ENCODE results near the gene SPI1.
A peak's percentile ranks its signal among the peaks of the same experiment; 100 is the strongest.

The SPI1 gene

GRCh38 chr11:47400768-47401279 is 22.5 kb upstream of the SPI1 start:
- peak overlapping the region; percentile 70 for H3K9ac ChIP-seq (ENCODE audit: low read length)
- no peak for DNase-seq (ENCODE audit: low read depth)
- no peaks in the 10 kb centered on the region for H3K27me3 ChIP-seq (replicated peaks; ENCODE audit: control insufficient read depth, insufficient read depth, low read length)
- H3K4me3 ChIP-seq (ENCODE audit: low read length) = no peak overlapping the region
- peaks cover 12% of the 10 kb centered on the region for H3K4me1 ChIP-seq (ENCODE audit: control insufficient read depth, insufficient read depth, low read length)
- no peaks in the 10 kb centered on the region for H3K36me3 ChIP-seq (ENCODE audit: control insufficient read depth, insufficient read depth, low read length, severe bottlenecking)
- no peaks in the 10 kb centered on the region for H3K9me3 ChIP-seq (ENCODE audit: control insufficient read depth, low read length)

DNA sequence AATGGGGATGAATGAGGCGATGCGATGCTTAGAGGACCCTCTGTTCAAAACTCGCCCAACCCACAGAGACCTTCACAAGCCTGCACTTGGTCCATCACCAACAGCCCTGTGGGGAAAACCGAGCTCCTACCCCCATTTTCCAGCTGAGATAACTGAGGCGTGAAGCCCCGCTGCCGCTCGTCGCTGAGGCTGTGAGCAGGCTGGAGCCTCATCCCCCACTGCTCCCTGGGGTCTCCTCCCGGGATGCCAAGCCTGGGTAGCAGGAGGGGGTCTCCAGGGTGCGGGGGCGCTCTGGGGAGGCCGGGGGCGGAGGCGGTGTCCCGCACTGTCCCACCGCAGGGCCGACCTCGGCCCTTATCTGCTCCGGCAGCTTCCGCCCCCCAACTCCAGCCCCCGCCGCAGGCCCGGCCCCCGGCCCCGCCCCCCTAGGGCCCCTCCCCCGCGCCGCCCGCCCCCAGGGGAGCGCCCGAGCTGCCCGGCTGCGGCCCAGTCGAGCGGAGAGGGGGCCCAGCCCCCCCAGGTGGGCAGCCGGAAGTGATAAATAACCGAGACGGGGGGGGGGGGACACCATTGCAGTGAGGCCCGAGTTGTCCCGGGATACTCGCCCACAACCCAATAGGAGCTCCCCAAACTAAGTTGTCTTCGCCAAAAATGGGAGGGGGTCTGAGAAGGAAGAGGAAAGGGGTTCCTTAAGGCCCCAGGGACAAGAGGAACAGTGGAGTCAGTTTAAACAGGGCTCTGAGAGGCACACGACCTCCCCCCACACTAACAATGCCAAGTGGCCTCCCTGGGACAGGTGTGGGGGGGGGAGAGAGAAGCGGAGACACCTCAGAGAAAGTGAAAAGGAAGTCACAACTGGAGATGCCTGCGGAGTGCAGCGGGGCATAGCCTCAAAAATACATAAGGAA is 21.8 kb upstream of the SPI1 start:
- Histone ChIP-seq H3K36me3 (ENCODE audit: control insufficient read depth, insufficient read depth, low read length, severe bottlenecking) (no peaks in the 10 kb centered on the region), H3K4me3 (ENCODE audit: low read length) (peak overlapping the region; percentile 61), H3K9ac (ENCODE audit: low read length) (peak overlapping the region; percentile 70), H3K27me3 (replicated peaks; ENCODE audit: control insufficient read depth, insufficient read depth, low read length) (no peaks in the 10 kb centered on the region), H3K4me1 (ENCODE audit: control insufficient read depth, insufficient read depth, low read length) (peaks cover 12% of the 10 kb centered on the region), H3K9me3 (ENCODE audit: control insufficient read depth, low read length) (no peaks in the 10 kb centered on the region)
- no peak for DNase-seq (ENCODE audit: low read depth)

DNA sequence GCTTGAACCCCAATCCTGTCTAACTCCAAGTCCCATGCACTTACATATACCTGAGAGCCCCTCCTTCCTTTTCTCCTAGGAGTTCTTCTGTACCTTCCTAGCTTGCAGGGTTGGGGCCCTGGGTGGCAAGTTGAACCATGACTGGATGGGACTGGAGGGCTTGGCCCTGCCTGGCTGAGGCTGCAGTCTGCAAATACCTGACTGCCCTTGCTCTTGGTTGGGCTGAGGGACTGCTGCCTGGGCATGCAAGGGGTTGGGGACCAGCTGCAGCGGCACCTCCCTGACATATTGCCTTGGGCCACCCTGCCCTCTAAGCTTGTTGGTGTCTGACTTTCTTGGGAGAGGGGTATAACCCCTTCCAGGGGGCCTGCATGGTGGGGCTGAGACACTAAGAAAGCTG is 20.2 kb upstream of the SPI1 start:
- Histone ChIP-seq H3K27me3 (replicated peaks; ENCODE audit: control insufficient read depth, insufficient read depth, low read length) (no peaks in the 10 kb centered on the region), H3K9me3 (ENCODE audit: control insufficient read depth, low read length) (no peaks in the 10 kb centered on the region), H3K4me3 (ENCODE audit: low read length) (no peak overlapping the region), H3K9ac (ENCODE audit: low read length) (no peak overlapping the region), H3K36me3 (ENCODE audit: control insufficient read depth, insufficient read depth, low read length, severe bottlenecking) (no peaks in the 10 kb centered on the region), H3K4me1 (ENCODE audit: control insufficient read depth, insufficient read depth, low read length) (peaks cover 13% of the 10 kb centered on the region)
- no peak for DNase-seq (ENCODE audit: low read depth)

- no peak for DNase-seq (ENCODE audit: low read depth)
- Histone ChIP-seq H3K36me3 (ENCODE audit: control insufficient read depth, insufficient read depth, low read length, severe bottlenecking) (no peaks in the 10 kb centered on the region), H3K27me3 (replicated peaks; ENCODE audit: control insufficient read depth, insufficient read depth, low read length) (no peaks in the 10 kb centered on the region)
Measured at GRCh38 chr11:47398011-47398410, 19.7 kb upstream of the SPI1 start.

GRCh38 chr11:47396049-47396320 is 17.6 kb upstream of the SPI1 start:
- H3K9ac ChIP-seq (ENCODE audit: low read length) = no peak overlapping the region
- peaks cover 14% of the 10 kb centered on the region for H3K4me1 ChIP-seq (ENCODE audit: control insufficient read depth, insufficient read depth, low read length)
- H3K4me3 ChIP-seq (ENCODE audit: low read length) = no peak overlapping the region
- no peak for DNase-seq (ENCODE audit: low read depth)
- H3K9me3 ChIP-seq (ENCODE audit: control insufficient read depth, low read length) = no peaks in the 10 kb centered on the region
- no peaks in the 10 kb centered on the region for H3K36me3 ChIP-seq (ENCODE audit: control insufficient read depth, insufficient read depth, low read length, severe bottlenecking)
- H3K27me3 ChIP-seq (replicated peaks; ENCODE audit: control insufficient read depth, insufficient read depth, low read length) = no peaks in the 10 kb centered on the region

More at GRCh38 chr11:47398011-47398410, 19.7 kb upstream of the SPI1 start:
- no peak overlapping the region for H3K4me3 ChIP-seq (ENCODE audit: low read length)
- no peak overlapping the region for H3K9ac ChIP-seq (ENCODE audit: low read length)
- H3K4me1 ChIP-seq (ENCODE audit: control insufficient read depth, insufficient read depth, low read length) = peaks cover 16% of the 10 kb centered on the region
- H3K9me3 ChIP-seq (ENCODE audit: control insufficient read depth, low read length) = no peaks in the 10 kb centered on the region

DNA sequence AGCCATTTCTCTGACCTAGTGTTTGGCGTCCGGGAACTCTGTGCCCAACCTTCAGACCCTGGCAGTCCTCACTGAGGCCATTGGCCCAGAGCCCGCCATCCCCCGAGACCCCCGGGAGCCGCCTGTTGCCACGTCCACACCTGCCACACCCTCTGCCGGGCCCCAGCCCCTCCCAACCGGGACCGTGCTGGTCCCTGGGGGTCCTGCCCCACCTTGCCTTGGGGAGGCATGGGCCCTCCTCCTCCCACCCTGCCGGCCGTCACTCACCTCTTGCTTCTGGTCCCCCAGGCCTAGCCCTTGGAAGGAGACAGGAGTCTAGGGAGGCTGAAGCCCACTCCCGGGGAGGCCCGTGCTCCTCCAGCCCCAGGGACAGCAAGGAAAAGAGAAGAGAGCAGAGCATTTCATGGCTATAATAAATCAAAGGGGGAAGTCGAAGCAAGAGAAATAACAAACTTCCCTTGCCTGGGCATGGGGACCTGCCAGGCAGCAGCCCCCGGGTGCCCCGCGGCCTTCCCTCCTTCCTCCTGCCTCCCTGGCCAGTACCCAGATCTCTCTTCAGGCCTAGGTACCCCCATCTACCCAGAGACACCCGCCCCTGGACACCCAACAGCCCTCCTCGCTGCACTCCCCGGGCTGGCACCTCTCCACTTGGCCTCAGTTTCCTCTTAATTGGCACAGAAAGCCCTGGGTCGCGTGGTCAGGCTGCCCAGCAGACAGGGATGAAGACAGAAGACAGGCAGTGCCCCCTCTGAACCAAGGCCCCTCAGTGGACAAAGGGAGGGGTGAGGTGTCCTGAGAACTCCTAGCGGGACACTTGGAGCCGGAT is 17.1 kb upstream of the SPI1 start:
- no peak overlapping the region for H3K4me3 ChIP-seq (ENCODE audit: low read length)
- H3K9me3 ChIP-seq (ENCODE audit: control insufficient read depth, low read length) = no peaks in the 10 kb centered on the region
- no peaks in the 10 kb centered on the region for H3K27me3 ChIP-seq (replicated peaks; ENCODE audit: control insufficient read depth, insufficient read depth, low read length)
- DNase-seq (ENCODE audit: low read depth) = no peak
- H3K4me1 ChIP-seq (ENCODE audit: control insufficient read depth, insufficient read depth, low read length) = peaks cover 9% of the 10 kb centered on the region
- H3K36me3 ChIP-seq (ENCODE audit: control insufficient read depth, insufficient read depth, low read length, severe bottlenecking) = no peaks in the 10 kb centered on the region
- no peak overlapping the region for H3K9ac ChIP-seq (ENCODE audit: low read length)

GRCh38 chr11:47394322-47395222 is 16.2 kb upstream of the SPI1 start:
- Histone ChIP-seq H3K9me3 (ENCODE audit: control insufficient read depth, low read length) (no peaks in the 10 kb centered on the region), H3K27me3 (replicated peaks; ENCODE audit: control insufficient read depth, insufficient read depth, low read length) (no peaks in the 10 kb centered on the region), H3K4me1 (ENCODE audit: control insufficient read depth, insufficient read depth, low read length) (peaks cover 4% of the 10 kb centered on the region), H3K9ac (ENCODE audit: low read length) (no peak overlapping the region), H3K4me3 (ENCODE audit: low read length) (no peak overlapping the region), H3K36me3 (ENCODE audit: control insufficient read depth, insufficient read depth, low read length, severe bottlenecking) (no peaks in the 10 kb centered on the region)
- DNase-seq (ENCODE audit: low read depth) = no peak

DNA sequence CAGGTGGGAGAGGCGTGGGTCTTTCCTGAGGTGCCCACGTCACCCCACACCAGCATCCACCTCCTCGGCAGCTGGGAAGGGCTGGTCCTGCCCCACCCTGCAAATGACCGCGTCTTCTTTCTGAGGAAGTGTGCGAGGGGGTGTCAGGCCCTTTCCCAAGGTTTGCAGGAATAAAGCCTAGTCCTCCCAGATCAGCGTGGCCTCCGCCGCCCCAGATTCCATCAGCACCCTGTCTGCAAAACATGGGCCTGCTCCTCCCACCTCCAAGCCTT is 15.6 kb upstream of the SPI1 start:
- DNase-seq (ENCODE audit: low read depth) = no peak
- no peak overlapping the region for H3K9ac ChIP-seq (ENCODE audit: low read length)
- H3K9me3 ChIP-seq (ENCODE audit: control insufficient read depth, low read length) = no peaks in the 10 kb centered on the region
- no peaks in the 10 kb centered on the region for H3K27me3 ChIP-seq (replicated peaks; ENCODE audit: control insufficient read depth, insufficient read depth, low read length)
- peaks cover 4% of the 10 kb centered on the region for H3K4me1 ChIP-seq (ENCODE audit: control insufficient read depth, insufficient read depth, low read length)
- H3K36me3 ChIP-seq (ENCODE audit: control insufficient read depth, insufficient read depth, low read length, severe bottlenecking) = no peaks in the 10 kb centered on the region
- no peak overlapping the region for H3K4me3 ChIP-seq (ENCODE audit: low read length)

- H3K36me3 ChIP-seq (ENCODE audit: control insufficient read depth, insufficient read depth, low read length, severe bottlenecking) = no peaks in the 10 kb centered on the region
- no peaks in the 10 kb centered on the region for H3K9me3 ChIP-seq (ENCODE audit: control insufficient read depth, low read length)
- no peaks in the 10 kb centered on the region for H3K27me3 ChIP-seq (replicated peaks; ENCODE audit: control insufficient read depth, insufficient read depth, low read length)
- no peak overlapping the region for H3K4me3 ChIP-seq (ENCODE audit: low read length)
- no peak overlapping the region for H3K9ac ChIP-seq (ENCODE audit: low read length)
- DNase-seq (ENCODE audit: low read depth) = peak; percentile 46
- peaks cover 4% of the 10 kb centered on the region for H3K4me1 ChIP-seq (ENCODE audit: control insufficient read depth, insufficient read depth, low read length)
Measured at GRCh38 chr11:47393163-47394049, 15.1 kb upstream of the SPI1 start.

GRCh38 chr11:47392546-47393162 is 14.3 kb upstream of the SPI1 start:
- no peaks in the 10 kb centered on the region for H3K36me3 ChIP-seq (ENCODE audit: control insufficient read depth, insufficient read depth, low read length, severe bottlenecking)
- H3K27me3 ChIP-seq (replicated peaks; ENCODE audit: control insufficient read depth, insufficient read depth, low read length) = no peaks in the 10 kb centered on the region
- H3K4me1 ChIP-seq (ENCODE audit: control insufficient read depth, insufficient read depth, low read length) = peaks cover 4% of the 10 kb centered on the region
- H3K9me3 ChIP-seq (ENCODE audit: control insufficient read depth, low read length) = no peaks in the 10 kb centered on the region
- H3K9ac ChIP-seq (ENCODE audit: low read length) = no peak overlapping the region
- no peak overlapping the region for H3K4me3 ChIP-seq (ENCODE audit: low read length)
- no peak for DNase-seq (ENCODE audit: low read depth)

All from adipocyte (in vitro differentiated cells).